Activated CD8-positive, alpha-beta memory T cell treated with anti-CD3 and anti-CD28 coated beads, Interleukin-2, amount 50 U/mL, for 24 hours (primary cell): ENCODE measurements around the gene EXOC6B.
"Not testable (repeated sequence)": the region's sequence is repeated elsewhere in the genome, so short reads cannot be mapped to it uniquely, and the experiment has no call there.

ENCODE experiments used
- DNase-seq: peaks from one replicate; pipeline ENCODE4 v3.0.0-alpha.2; 2020; ENCODE audit errors: extremely low read depth

EXOC6B gene

GRCh38 chr2:72681016-72681995, 144.5 kb downstream of the EXOC6B start:
- no peak for DNase-seq

GRCh38 chr2:72678024-72678423, 147.8 kb downstream of the EXOC6B start:
- no peak for DNase-seq

- no peak for DNase-seq
Observed at GRCh38 chr2:72676341-72677025, 149.3 kb downstream of the EXOC6B start.

GRCh38 chr2:72674982-72675915, 150.6 kb downstream of the EXOC6B start:
- DNase-seq: no peak

- no peak for DNase-seq
Observed at GRCh38 chr2:72673279-72673678, 152.6 kb downstream of the EXOC6B start.

GRCh38 chr2:72669121-72669520, 156.7 kb downstream of the EXOC6B start:
- DNase-seq: no peak

GRCh38 chr2:72668647-72669046, 157.2 kb downstream of the EXOC6B start:
- no peak for DNase-seq

GRCh38 chr2:72665448-72665847, 160.4 kb downstream of the EXOC6B start:
- DNase-seq: no peak

- DNase-seq: no peak
Observed at GRCh38 chr2:72661985-72662384, 163.8 kb downstream of the EXOC6B start.

- DNase-seq: no peak
Observed at GRCh38 chr2:72649810-72650209, 176.0 kb downstream of the EXOC6B start.

- not testable (repeated sequence) for DNase-seq
Observed at GRCh38 chr2:72641221-72641620, 184.6 kb downstream of the EXOC6B start.

- DNase-seq: no peak
Observed at GRCh38 chr2:72638600-72639211, 187.1 kb downstream of the EXOC6B start.

- no peak for DNase-seq
Observed at GRCh38 chr2:72636210-72636609, 189.6 kb downstream of the EXOC6B start.

- no peak for DNase-seq
Observed at GRCh38 chr2:72630767-72631166, 195.1 kb downstream of the EXOC6B start.

- no peak for DNase-seq
Observed at GRCh38 chr2:72629062-72629461, 196.8 kb downstream of the EXOC6B start.

- no peak for DNase-seq
Observed at GRCh38 chr2:72627083-72627482, 198.8 kb downstream of the EXOC6B start.

- no peak for DNase-seq
Observed at GRCh38 chr2:72625366-72625765, 200.5 kb downstream of the EXOC6B start.

- no peak for DNase-seq
Observed at GRCh38 chr2:72623481-72623880, 202.4 kb downstream of the EXOC6B start.

- no peak for DNase-seq
Observed at GRCh38 chr2:72619626-72620025, 206.2 kb downstream of the EXOC6B start.

GRCh38 chr2:72613931-72614330, 211.9 kb downstream of the EXOC6B start:
- no peak for DNase-seq

GRCh38 chr2:72612614-72613160, 213.1 kb downstream of the EXOC6B start:
- no peak for DNase-seq
